Measurements from ENCODE around the gene NEXMIF.
"Not testable (repeated sequence)": the region's sequence is repeated elsewhere in the genome, so short reads cannot be mapped to it uniquely, and the experiment has no call there.

Gene NEXMIF

DNA sequence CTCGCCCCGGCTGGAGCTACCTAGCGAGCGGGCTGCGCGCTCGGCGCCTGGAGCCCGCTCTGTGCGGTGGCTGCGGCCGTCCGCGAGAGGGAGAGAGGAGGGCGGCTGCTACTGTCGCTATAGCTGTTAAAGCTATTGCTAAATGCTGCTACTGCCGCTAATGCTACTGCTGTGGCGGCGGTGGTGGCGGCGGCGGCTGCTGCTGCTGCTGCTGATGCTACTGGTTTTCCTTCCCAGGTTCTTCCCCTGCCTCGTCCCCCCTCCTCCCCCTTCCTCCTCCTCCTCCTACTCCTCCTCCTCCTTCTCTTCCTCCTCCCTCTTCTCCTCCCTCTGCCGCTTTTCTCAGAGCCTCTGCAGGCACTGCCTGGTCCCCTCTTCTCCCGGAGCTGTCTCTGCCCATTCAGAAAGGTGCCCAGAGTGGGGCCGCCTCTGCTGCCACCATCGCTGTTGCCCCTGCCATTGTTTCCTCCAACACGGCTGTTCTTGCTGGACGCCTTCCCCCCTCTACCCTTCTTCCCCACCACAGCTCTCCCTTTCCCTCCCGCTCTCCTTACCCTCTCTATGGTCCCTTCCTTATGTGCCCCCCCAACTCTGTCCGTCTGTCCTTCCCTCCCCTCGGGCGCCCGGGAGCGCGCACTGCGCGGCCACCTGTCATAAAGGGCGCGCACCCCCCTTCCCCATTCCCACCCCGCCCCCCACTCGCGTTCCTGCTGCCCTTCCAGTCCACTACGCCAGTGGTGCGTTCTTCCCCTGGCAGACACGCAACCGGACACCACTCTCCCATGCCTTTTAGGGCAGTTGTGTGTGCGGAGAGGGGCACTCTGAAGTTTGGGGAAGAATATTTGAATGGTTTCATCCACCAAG is at the start of gene NEXMIF:
TSS of gene NEXMIF (minus strand) at position 228 of the 864 bp plus-strand sequence.
- DNase-seq (ENCODE audit: low read depth) = no peak

GRCh38 chrX:74961962-74962361 is 36.7 kb upstream of the NEXMIF start:
- DNase-seq (ENCODE audit: low read depth) = not testable (repeated sequence)

GRCh38 chrX:74949717-74950116 is 24.5 kb upstream of the NEXMIF start:
- no peak for DNase-seq (ENCODE audit: low read depth)

GRCh38 chrX:74940414-74940813 is 15.2 kb upstream of the NEXMIF start:
- DNase-seq (ENCODE audit: low read depth) = no peak

- no peak for DNase-seq (ENCODE audit: low read depth)
Observed at GRCh38 chrX:74931214-74931613, 6.0 kb upstream of the NEXMIF start.

GRCh38 chrX:74924449-74925224 is 615 bp downstream of the NEXMIF start:
- no peak for DNase-seq (ENCODE audit: low read depth)

GRCh38 chrX:74923942-74924448 is 1.3 kb downstream of the NEXMIF start:
- DNase-seq (ENCODE audit: low read depth) = no peak

GRCh38 chrX:74922922-74923543 is 2.2 kb downstream of the NEXMIF start:
- no peak for DNase-seq (ENCODE audit: low read depth)

- no peak for DNase-seq (ENCODE audit: low read depth)
Observed at GRCh38 chrX:74911494-74911893, 13.8 kb downstream of the NEXMIF start.

- DNase-seq (ENCODE audit: low read depth) = no peak
Observed at GRCh38 chrX:74906417-74906816, 18.8 kb downstream of the NEXMIF start.

GRCh38 chrX:74902806-74903205 is 22.4 kb downstream of the NEXMIF start:
- DNase-seq (ENCODE audit: low read depth) = no peak

DNA sequence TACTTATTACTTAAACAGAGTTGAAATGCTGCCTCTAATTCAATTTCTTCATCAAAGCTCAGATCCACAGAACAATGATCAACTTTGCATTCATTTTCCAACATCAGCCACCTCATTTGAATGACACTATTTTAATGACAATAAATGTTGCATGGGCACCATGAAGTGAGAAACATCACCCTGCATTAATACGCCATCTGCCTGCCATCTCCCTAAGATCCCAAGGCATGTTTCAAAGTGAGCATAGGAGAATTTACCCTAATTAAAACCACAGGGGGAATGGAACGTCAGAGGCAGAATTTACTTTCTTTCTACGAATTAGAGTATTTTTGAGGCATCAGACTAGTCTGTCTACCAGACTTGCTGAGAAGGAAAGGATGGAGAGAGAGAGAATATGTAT is 32.7 kb downstream of the NEXMIF start:
- no peak for DNase-seq (ENCODE audit: low read depth)

DNA sequence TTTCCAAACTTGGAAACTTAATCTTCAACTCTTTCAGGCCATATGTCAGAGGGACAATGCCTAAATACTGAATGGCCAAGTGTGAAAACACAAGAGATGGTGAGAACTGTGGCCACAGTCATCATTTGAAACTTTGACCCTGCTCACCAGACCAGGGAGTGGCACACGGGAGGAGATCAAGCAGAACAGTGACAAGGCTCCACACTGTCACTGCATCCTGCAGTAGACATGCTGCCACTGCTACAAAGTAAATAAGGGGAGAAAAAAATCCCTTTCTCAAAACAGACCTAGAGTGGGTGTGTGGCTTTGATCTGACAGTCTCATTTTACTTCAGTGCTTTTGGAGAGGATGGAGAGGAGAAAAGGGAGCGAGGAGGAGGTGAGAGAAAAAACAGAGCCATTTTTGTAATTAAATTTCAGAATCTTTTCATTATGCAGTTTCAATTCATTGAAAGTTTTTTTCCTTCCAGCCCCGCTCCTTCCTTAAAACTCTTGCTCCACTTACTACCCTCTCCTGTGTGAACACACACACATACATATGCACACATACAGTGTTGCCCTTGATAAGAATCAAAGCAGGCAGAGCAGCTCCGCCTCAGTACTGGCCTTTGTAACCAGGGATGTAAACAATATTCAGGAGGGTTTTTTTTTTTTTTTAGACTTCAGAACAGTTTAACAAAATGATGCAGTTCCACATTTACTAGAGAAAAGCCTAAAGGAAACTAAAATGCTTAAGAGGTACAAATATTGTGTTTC is 34.4 kb downstream of the NEXMIF start:
- DNase-seq (ENCODE audit: low read depth) = no peak

DNA sequence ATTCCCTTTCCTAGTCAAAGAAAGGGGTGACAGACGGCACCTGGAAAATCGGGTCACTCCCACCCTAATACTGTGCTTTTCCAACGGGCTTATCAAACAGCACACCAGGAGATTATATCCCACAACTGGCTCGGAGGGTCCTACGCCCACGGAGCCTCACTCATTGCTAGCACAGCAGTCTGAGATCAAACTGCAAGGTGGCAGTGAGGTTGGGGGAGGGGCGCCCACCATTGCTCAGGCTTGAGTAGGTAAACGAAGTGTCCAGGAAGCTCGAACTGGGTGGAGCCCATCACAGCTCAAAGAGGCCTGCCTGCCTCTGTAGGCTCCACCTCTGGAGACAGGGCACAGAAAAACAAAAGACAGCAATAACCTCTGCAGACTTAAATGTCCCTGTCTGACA is 42.9 kb downstream of the NEXMIF start:
- not testable (repeated sequence) for DNase-seq (ENCODE audit: low read depth)

GRCh38 chrX:74865725-74866124 is 59.5 kb downstream of the NEXMIF start:
- no peak for DNase-seq (ENCODE audit: low read depth)

GRCh38 chrX:74853255-74853654 is 72.0 kb downstream of the NEXMIF start:
- DNase-seq (ENCODE audit: low read depth) = no peak

GRCh38 chrX:74835566-74835965 is 89.7 kb downstream of the NEXMIF start:
- DNase-seq (ENCODE audit: low read depth) = no peak

- not testable (repeated sequence) for DNase-seq (ENCODE audit: low read depth)
Observed at GRCh38 chrX:74819797-74820196, 105.5 kb downstream of the NEXMIF start.

- DNase-seq (ENCODE audit: low read depth) = no peak
Observed at GRCh38 chrX:74814681-74815080, 110.6 kb downstream of the NEXMIF start.

DNA sequence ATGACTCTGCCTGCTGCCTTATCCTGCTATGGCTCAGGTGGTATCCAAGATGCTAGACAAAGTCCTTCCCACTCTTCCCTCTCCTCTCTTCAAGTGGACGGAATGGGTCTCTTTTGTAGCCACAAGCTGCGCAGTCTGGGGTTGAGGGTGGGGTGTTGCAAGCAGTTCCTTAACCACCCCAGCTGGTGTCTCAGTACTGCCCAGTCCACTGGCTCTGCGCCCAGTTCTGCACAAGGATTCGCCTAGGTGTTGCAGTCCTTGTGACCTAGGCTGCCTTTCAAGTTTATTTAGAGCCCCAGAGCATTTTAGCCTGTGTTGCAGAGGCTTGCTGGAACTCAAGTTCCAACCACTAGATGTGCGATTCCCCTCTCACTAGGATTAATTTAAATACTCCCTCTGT is 120.7 kb downstream of the NEXMIF start:
- DNase-seq (ENCODE audit: low read depth) = no peak

- DNase-seq (ENCODE audit: low read depth) = no peak
Observed at GRCh38 chrX:74800062-74800461, 125.2 kb downstream of the NEXMIF start.

All from non-pigmented ciliary epithelial cell (primary cell).